Tibial nerve (tissue), 4 donors: ENCODE results near the gene PCSK5.

Source experiments
- EP300 ChIP-seq, 2 donors: sonication (generic); formaldehyde crosslinking; IDR thresholded peaks; one replicate each; pipeline ENCODE4 v1.6.1; 2017; ENCODE audit warnings: antibody characterized with exemption in 2 of 2, mild to moderate bottlenecking in 1 of 2
- POLR2A ChIP-seq, 2 donors: fragments of 450-650 bp; IDR thresholded peaks; one replicate each; pipeline ENCODE4 v1.6.1; 2017; ENCODE audit warnings: antibody characterized with exemption in 2 of 2, mild to moderate bottlenecking in 2 of 2, moderate library complexity in 2 of 2
- TF ChIP-seq, protein P1 (sequence below), 5 experiments: fragments of 200-600 bp in 3 of 5; fragments of 450-650 bp in 2 of 5; sonication (generic) in 3 of 5; IDR thresholded peaks; one replicate each; pipeline ENCODE4 v1.5.1; 2016 to 2019; ENCODE audit warnings: antibody characterized with exemption in 5 of 5, mild to moderate bottlenecking in 3 of 5, moderate library complexity in 2 of 5

- TF ChIP-seq, protein P1, sequence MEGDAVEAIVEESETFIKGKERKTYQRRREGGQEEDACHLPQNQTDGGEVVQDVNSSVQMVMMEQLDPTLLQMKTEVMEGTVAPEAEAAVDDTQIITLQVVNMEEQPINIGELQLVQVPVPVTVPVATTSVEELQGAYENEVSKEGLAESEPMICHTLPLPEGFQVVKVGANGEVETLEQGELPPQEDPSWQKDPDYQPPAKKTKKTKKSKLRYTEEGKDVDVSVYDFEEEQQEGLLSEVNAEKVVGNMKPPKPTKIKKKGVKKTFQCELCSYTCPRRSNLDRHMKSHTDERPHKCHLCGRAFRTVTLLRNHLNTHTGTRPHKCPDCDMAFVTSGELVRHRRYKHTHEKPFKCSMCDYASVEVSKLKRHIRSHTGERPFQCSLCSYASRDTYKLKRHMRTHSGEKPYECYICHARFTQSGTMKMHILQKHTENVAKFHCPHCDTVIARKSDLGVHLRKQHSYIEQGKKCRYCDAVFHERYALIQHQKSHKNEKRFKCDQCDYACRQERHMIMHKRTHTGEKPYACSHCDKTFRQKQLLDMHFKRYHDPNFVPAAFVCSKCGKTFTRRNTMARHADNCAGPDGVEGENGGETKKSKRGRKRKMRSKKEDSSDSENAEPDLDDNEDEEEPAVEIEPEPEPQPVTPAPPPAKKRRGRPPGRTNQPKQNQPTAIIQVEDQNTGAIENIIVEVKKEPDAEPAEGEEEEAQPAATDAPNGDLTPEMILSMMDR (IDR thresholded peaks at IDR 0.05), result no peak
- TF ChIP-seq POLR2A (IDR thresholded peaks at IDR 0.05) (no peak), EP300 (IDR thresholded peaks at IDR 0.05) (peak in 1 of 2 donors; percentile 78)
Observed at GRCh38 chr9:76373173-76373783, 482.8 kb downstream of the PCSK5 start.
